C4-2B (cell line): ENCODE measurements around the gene MBD3.

Experiments used
- H3K27ac ChIP-seq: fragments of 450-650 bp; 2 replicates; pipeline ENCODE4 v1.5.1; 2017
- ZFX ChIP-seq: fragments of 450-650 bp; IDR thresholded peaks from 2 replicates; pipeline ENCODE4 v1.6.1; 2017
- TF ChIP-seq, protein P1 (sequence below): fragments of 450-650 bp; conservative IDR thresholded peaks from 2 replicates; pipeline ENCODE4 v1.5.1; 2017; ENCODE audit warnings: mild to moderate bottlenecking

MBD3 gene

DNA sequence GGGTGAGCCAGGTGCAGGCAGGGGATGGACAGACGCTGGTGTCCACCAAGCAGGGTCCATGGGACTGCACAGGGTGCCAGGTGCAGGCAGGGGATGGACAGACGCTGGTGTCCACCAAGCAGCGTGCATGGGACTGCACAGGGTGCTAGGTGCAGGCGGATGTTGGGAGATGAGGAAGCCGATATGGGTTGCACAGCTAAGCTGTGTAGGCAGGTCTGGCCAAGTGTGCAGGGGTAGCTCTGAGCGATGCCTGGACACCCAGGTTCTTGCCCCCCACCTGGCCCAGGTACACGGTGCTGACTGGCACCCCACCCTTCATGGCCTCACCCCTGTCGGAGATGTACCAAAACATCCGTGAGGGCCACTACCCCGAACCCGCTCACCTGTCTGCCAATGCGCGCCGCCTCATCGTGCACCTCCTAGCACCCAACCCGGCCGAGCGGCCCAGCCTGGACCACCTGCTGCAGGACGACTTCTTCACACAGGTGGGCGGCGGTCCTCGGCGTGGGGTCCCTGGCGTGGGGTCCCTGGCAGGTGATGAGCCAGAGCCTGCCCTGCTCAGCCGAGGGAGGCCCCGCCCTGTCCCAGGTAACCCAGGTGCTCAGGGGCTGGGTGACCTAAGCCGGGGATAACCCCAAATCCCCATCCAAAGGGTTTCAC, 64.9 kb downstream of the MBD3 start:
- H3K27ac ChIP-seq = no peak overlapping the region
- no peak for TF ChIP-seq ZFX
- TF ChIP-seq, protein P1, sequence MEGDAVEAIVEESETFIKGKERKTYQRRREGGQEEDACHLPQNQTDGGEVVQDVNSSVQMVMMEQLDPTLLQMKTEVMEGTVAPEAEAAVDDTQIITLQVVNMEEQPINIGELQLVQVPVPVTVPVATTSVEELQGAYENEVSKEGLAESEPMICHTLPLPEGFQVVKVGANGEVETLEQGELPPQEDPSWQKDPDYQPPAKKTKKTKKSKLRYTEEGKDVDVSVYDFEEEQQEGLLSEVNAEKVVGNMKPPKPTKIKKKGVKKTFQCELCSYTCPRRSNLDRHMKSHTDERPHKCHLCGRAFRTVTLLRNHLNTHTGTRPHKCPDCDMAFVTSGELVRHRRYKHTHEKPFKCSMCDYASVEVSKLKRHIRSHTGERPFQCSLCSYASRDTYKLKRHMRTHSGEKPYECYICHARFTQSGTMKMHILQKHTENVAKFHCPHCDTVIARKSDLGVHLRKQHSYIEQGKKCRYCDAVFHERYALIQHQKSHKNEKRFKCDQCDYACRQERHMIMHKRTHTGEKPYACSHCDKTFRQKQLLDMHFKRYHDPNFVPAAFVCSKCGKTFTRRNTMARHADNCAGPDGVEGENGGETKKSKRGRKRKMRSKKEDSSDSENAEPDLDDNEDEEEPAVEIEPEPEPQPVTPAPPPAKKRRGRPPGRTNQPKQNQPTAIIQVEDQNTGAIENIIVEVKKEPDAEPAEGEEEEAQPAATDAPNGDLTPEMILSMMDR = no peak

DNA sequence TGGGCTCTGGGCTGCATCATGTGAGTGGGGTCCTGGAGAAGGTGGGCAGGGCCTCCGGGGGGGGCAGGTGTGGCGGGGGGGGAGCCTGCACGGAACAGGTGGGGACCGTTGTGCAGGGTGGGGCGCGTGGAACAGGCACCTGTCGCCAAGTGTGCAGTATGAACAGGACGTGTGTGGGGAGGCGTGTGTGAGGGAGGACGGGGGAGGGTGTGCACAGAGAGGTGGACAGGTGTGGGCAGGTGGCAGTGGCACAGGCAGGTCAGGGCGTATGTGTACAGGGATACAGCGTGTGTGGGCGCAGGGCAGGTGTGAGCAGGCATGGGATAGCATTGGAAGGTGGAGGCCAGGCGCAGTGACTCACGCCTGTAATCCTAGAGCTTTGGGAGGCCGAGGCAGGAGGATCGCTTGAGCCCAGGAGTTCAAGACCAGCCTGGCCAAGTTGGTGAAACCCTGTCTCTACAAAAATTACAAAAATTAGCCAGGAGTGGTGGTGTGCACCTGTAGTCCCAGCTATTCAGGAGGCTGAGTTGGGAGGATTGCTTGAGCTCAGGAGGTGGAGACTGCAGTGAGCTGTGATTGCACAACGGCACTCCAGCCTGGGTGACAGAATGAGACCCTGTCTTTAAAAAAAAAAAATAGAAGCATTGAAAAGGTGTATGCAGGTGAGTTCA, 65.6 kb downstream of the MBD3 start:
- TF ChIP-seq, protein P1 = no peak
- no peak for TF ChIP-seq ZFX
- no peak overlapping the region for H3K27ac ChIP-seq

- no peak for TF ChIP-seq ZFX
- TF ChIP-seq, protein P1 = no peak
- no peak overlapping the region for H3K27ac ChIP-seq
Observed at GRCh38 chr19:1526066-1526778, 66.4 kb downstream of the MBD3 start.

DNA sequence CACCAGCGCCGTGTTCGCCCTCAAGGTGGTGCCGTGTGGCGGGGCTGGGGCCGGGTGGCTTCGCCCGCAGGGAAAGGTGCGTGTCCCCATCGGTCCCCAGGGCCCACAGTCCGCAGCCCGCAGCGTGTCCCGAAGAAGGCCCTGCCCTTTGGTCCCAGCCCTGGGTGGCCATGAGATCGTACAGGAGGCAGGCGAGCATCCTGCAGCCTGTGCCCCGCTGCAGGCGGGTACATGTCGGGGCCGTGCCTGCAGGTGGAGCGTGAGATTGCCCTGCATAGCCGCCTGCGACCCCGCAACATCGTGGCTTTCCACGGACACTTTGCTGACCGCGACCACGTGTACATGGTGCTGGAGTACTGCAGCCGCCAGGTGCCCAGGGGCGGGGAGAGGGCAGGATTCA, 67.3 kb downstream of the MBD3 start:
- no peak for TF ChIP-seq ZFX
- TF ChIP-seq, protein P1 = no peak
- H3K27ac ChIP-seq = no peak overlapping the region

DNA sequence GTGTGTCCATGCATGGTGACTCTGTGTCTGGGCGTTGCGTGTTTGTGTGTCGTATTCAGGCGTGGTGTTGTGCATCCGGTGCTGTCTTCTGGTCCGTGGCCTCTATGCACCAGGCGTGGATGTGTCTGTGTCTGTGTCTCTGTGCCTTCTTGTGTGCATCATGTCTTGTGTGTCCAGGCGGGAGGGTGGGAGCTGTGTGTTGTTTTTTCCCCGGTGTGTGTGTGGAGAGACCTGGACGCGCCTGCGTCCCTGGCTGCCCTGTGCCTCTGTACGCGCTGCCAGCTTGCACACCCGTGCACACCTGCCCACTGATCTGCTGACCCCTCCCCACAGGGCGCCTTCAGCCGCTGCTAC, 67.7 kb downstream of the MBD3 start:
- TF ChIP-seq, protein P1 = no peak
- TF ChIP-seq ZFX = no peak

DNA sequence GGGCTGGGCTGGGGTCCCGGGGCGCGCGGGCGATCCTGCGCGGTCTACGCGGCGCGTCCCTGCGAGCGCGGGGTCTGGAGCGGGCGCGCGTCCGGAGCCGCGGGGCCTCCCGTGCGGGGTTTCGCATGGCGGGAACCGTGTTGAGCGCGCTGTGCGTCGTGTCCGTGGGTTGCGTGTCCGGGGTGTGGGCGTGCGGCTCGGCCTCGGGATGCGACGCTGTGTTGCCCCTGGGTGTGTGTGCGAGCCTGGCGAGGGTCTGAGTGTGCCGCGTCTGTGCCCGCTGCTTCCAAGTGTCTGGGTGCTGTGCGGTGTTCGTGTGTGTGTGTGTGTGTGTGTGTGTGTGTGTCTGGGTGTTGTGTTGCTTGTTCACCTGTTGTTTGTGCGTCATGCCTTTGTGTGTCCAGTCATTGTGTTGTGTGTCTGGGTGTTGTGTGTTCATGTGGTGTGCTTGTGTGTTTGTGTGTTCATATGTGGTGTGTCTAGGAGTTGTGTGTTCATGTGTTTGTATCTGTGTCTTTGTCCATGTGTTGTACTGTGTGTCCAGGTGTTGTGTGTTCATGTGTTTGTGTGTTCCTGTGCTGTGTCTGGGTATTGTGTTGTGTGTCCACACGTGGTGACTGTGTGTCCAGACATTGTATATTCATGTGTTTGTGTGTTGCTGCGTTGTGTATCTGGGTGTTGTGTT, 68.2 kb downstream of the MBD3 start:
- H3K27ac ChIP-seq = no peak overlapping the region
- TF ChIP-seq ZFX = no peak
- TF ChIP-seq, protein P1 = no peak

More for the DNA sequence above, 67.7 kb downstream of the MBD3 start:
- no peak overlapping the region for H3K27ac ChIP-seq
